GM12878 (cell line): ENCODE measurements around the gene TUT4.

Experiments
- BCL11A ChIP-seq: IDR thresholded peaks from 2 replicates; pipeline ENCODE4 v1.6.1; 2011; ENCODE audit warnings: low read depth, low read length
- EP300 ChIP-seq, 2 experiments: fragments of 150-350 bp in 1 of 2; IDR thresholded peaks; 2 replicates each; pipeline ENCODE4 v1.6.1; 2011 to 2012; ENCODE audit warnings: low read depth in 2 of 2, low read length in 2 of 2, borderline replicate concordance in 1 of 2, improper control_type of control experiment in 1 of 2, inconsistent platforms in 1 of 2; ENCODE audit not compliant: control insufficient read depth in 1 of 2
- HDGF ChIP-seq: fragments of 450-650 bp; IDR thresholded peaks from 2 replicates; pipeline ENCODE4 v1.6.1; 2016; ENCODE audit warnings: antibody characterized with exemption
- JUND ChIP-seq: IDR thresholded peaks from 2 replicates; pipeline ENCODE4 v1.6.1; 2012; ENCODE audit warnings: low read depth, mild to moderate bottlenecking, low read length, improper control_type of control experiment, moderate library complexity
- KDM1A ChIP-seq: fragments of 200-600 bp; sonication (generic); IDR thresholded peaks from 2 replicates; pipeline ENCODE4 v1.6.1; 2016; ENCODE audit warnings: borderline replicate concordance
- POLR2A ChIP-seq: IDR thresholded peaks from 2 replicates; pipeline ENCODE4 v1.6.1; 2011; ENCODE audit warnings: low read depth, mild to moderate bottlenecking, low read length
- SRF ChIP-seq, 2 experiments: IDR thresholded peaks; 2 replicates each; pipeline ENCODE4 v1.6.1; 2011; ENCODE audit warnings: low read depth in 2 of 2, low read length in 2 of 2, mild to moderate bottlenecking in 1 of 2, moderate library complexity in 1 of 2
- SUZ12 ChIP-seq: fragments of 200-600 bp; sonication (generic); IDR thresholded peaks from one replicate; pipeline ENCODE4 v1.6.1; 2018; ENCODE audit warnings: antibody characterized with exemption, mild to moderate bottlenecking; ENCODE audit not compliant: unreplicated experiment
- TARDBP ChIP-seq: IDR thresholded peaks from 2 replicates; pipeline ENCODE4 v1.6.1; 2016; ENCODE audit warnings: borderline replicate concordance
- ZNF207 ChIP-seq: fragments of 450-650 bp; IDR thresholded peaks from 2 replicates; pipeline ENCODE4 v1.6.1; 2014; ENCODE audit warnings: antibody characterized with exemption, mild to moderate bottlenecking, borderline replicate concordance
- ZNF274 ChIP-seq: IDR thresholded peaks from one replicate; pipeline ENCODE4 v1.8.0; 2011; ENCODE audit not compliant: insufficient read length, insufficient read depth
- TF ChIP-seq, protein P1 (sequence below), 3 experiments: IDR thresholded peaks in 2 of 3; conservative IDR thresholded peaks in 1 of 3; 2 replicates each; pipeline ENCODE4 v1.5.1; 2011; ENCODE audit warnings: low read depth in 3 of 3, low read length in 3 of 3, mild to moderate bottlenecking in 3 of 3, control low read depth in 2 of 3, moderate library complexity in 2 of 3, inconsistent platforms in 1 of 3, mixed read lengths in 1 of 3; ENCODE audit not compliant: control insufficient read depth in 2 of 3, insufficient read depth in 1 of 3; ENCODE audit errors: extremely low read depth in 1 of 3

- TF ChIP-seq EP300 (IDR thresholded peaks at IDR 0.05; ENCODE audit: borderline replicate concordance in 1 of 2, control insufficient read depth in 1 of 2, low read depth in 2 of 2, low read length in 2 of 2) (no peak), TARDBP (no peak), KDM1A (no peak), POLR2A (no peak), HDGF (no peak), SRF (IDR thresholded peaks at IDR 0.05; ENCODE audit: low read depth in 2 of 2, low read length in 2 of 2) (no peak), BCL11A (no peak), JUND (no peak), ZNF274 (no peak), SUZ12 (no peak), ZNF207 (no peak)
- TF ChIP-seq, protein P1, sequence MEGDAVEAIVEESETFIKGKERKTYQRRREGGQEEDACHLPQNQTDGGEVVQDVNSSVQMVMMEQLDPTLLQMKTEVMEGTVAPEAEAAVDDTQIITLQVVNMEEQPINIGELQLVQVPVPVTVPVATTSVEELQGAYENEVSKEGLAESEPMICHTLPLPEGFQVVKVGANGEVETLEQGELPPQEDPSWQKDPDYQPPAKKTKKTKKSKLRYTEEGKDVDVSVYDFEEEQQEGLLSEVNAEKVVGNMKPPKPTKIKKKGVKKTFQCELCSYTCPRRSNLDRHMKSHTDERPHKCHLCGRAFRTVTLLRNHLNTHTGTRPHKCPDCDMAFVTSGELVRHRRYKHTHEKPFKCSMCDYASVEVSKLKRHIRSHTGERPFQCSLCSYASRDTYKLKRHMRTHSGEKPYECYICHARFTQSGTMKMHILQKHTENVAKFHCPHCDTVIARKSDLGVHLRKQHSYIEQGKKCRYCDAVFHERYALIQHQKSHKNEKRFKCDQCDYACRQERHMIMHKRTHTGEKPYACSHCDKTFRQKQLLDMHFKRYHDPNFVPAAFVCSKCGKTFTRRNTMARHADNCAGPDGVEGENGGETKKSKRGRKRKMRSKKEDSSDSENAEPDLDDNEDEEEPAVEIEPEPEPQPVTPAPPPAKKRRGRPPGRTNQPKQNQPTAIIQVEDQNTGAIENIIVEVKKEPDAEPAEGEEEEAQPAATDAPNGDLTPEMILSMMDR (IDR thresholded peaks at IDR 0.05 in 2 of 3, conservative IDR thresholded peaks at IDR 0.05 in 1 of 3; ENCODE audit: control insufficient read depth in 2 of 3, extremely low read depth in 1 of 3, insufficient read depth in 1 of 3, low read depth in 3 of 3, low read length in 3 of 3) = no peak
These were observed 120.1 kb downstream of the TUT4 start for GRCh38 chr1:52432807-52433206.
